Tibial nerve (tissue), 4 donors: ENCODE data around the gene POLR3C. TPM values are rescaled to one million over a fixed set of nuclear protein-coding genes. Genes with fewer than 3 reads are reported as not detected.
"Not testable (repeated sequence)": the region's sequence is repeated elsewhere in the genome, so short reads cannot be mapped to it uniquely, and the experiment has no call there.

Source experiments
- DNase-seq, 2 donors: peaks; one replicate each; pipeline ENCODE4 v3.0.0-alpha.2; 2019; ENCODE audit warnings: low spot score in 2 of 2
- H3K27ac ChIP-seq, 4 donors: fragments of 200-600 bp; sonication (generic) in 3 of 4; one replicate each; pipeline ENCODE4 v1.5.1; 2017 to 2019; ENCODE audit warnings: mild to moderate bottlenecking in 1 of 4
- H3K27me3 ChIP-seq, 2 donors: fragments of 200-600 bp; sonication (generic) in 1 of 2; one replicate each; pipeline versions ENCODE4 v1.5.1 to v1.6.0; 2017 to 2019
- H3K36me3 ChIP-seq, 3 donors: fragments of 200-600 bp; sonication (generic); one replicate each; pipeline ENCODE4 v1.5.1; 2018 to 2019
- H3K4me1 ChIP-seq, 4 donors: fragments of 200-600 bp; sonication (generic) in 3 of 4; one replicate each; pipeline ENCODE4 v1.5.1; 2017 to 2019
- H3K4me3 ChIP-seq, 4 donors: fragments of 200-600 bp; sonication (generic) in 3 of 4; one replicate each; pipeline ENCODE4 v1.5.1; 2017 to 2019; ENCODE audit warnings: mild to moderate bottlenecking in 1 of 4, moderate library complexity in 1 of 4
- H3K9me3 ChIP-seq, 4 donors: fragments of 200-600 bp; sonication (generic) in 3 of 4; one replicate each; pipeline ENCODE4 v1.5.1; 2017 to 2019
- EP300 ChIP-seq, 2 donors: sonication (generic); formaldehyde crosslinking; IDR thresholded peaks; one replicate each; pipeline ENCODE4 v1.6.1; 2017; ENCODE audit warnings: antibody characterized with exemption in 2 of 2, mild to moderate bottlenecking in 1 of 2
- POLR2A ChIP-seq, 2 donors: fragments of 450-650 bp; IDR thresholded peaks; one replicate each; pipeline ENCODE4 v1.6.1; 2017; ENCODE audit warnings: antibody characterized with exemption in 2 of 2, mild to moderate bottlenecking in 2 of 2, moderate library complexity in 2 of 2
- WGBS, 2 donors: methylation state at CpG; one replicate each; pipeline ENCODE4 v1.1.5; 2018; 5-methylcytosine and 5-hydroxymethylcytosine counted together
- total RNA-seq, 4 donors: library from RNA; depleted of rRNA; stranded (reverse); fragments of >200 nt; gene quantifications; one replicate each; pipeline ENCODE4 v1.1.0, GENCODE V29; 2016
- TF ChIP-seq, protein P1 (sequence below), 5 experiments: fragments of 200-600 bp in 3 of 5; fragments of 450-650 bp in 2 of 5; sonication (generic) in 3 of 5; IDR thresholded peaks; one replicate each; pipeline ENCODE4 v1.5.1; 2016 to 2019; ENCODE audit warnings: antibody characterized with exemption in 5 of 5, mild to moderate bottlenecking in 3 of 5, moderate library complexity in 2 of 5

The POLR3C gene
- total RNA-seq, 4 donors from 2014 or later: 25.9 to 39.6 (median 37.8) TPM

DNA sequence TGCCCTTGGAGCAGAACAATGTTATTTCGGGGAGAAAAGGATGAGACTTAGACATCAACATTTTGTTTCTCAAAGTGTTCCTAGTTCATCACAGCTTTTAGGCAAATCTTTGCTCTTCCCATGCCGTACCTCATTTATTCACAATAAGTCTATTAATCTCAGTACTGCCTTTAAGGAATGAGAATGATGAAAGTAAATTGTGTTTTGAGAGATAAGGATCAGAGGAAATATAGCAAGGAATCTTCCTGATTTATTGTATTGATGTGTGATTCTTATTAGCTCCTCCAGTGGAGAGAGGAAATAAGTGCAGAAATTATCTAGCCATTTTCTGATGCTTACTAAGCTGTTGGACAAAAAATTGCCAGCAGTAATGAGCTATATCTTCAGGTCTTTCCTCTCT, 2.0 kb downstream of the POLR3C start:
- H3K36me3 ChIP-seq: peaks cover 3 to 50% (median 5%) of the 10 kb centered on the region in 3 donors
- DNase-seq: no peak
- H3K9me3 ChIP-seq: no peaks in the 10 kb centered on the region
- H3K27me3 ChIP-seq: no peaks in the 10 kb centered on the region
- 89 to 91% methylated on average over 2 of the region's 2 CpGs for WGBS, 2 donors
- peaks cover 0 to 20% (median 7%) of the 10 kb centered on the region in 4 donors for H3K4me1 ChIP-seq
- no peak overlapping the region for H3K4me3 ChIP-seq
- H3K27ac ChIP-seq: no peak overlapping the region
- no peak for TF ChIP-seq POLR2A (IDR thresholded peaks at IDR 0.05)
- TF ChIP-seq, protein P1, sequence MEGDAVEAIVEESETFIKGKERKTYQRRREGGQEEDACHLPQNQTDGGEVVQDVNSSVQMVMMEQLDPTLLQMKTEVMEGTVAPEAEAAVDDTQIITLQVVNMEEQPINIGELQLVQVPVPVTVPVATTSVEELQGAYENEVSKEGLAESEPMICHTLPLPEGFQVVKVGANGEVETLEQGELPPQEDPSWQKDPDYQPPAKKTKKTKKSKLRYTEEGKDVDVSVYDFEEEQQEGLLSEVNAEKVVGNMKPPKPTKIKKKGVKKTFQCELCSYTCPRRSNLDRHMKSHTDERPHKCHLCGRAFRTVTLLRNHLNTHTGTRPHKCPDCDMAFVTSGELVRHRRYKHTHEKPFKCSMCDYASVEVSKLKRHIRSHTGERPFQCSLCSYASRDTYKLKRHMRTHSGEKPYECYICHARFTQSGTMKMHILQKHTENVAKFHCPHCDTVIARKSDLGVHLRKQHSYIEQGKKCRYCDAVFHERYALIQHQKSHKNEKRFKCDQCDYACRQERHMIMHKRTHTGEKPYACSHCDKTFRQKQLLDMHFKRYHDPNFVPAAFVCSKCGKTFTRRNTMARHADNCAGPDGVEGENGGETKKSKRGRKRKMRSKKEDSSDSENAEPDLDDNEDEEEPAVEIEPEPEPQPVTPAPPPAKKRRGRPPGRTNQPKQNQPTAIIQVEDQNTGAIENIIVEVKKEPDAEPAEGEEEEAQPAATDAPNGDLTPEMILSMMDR (IDR thresholded peaks at IDR 0.05): no peak
- no peak for TF ChIP-seq EP300 (IDR thresholded peaks at IDR 0.05)

DNA sequence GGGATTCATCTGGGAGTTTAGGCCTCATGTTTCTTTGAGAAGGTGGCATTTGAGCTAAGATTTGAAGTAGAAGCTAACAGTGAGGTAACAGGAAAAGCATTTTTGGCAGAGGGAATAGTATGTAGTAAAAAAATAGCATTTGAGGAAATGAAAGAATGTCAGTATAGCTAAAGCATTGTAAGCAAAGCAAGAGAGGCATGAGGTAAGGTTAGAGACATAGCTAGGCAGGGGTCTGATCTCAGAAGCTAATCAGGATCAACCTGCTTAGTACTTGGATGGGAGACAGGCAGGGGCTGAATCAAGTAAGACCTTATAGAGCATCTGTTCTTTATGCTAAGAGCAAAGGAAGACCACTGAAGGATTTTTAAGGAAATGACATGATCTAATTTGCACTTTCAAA, 4.0 kb downstream of the POLR3C start:
- peaks cover 5 to 70% (median 10%) of the 10 kb centered on the region in 3 donors for H3K36me3 ChIP-seq
- no peaks in the 10 kb centered on the region for H3K27me3 ChIP-seq

DNA sequence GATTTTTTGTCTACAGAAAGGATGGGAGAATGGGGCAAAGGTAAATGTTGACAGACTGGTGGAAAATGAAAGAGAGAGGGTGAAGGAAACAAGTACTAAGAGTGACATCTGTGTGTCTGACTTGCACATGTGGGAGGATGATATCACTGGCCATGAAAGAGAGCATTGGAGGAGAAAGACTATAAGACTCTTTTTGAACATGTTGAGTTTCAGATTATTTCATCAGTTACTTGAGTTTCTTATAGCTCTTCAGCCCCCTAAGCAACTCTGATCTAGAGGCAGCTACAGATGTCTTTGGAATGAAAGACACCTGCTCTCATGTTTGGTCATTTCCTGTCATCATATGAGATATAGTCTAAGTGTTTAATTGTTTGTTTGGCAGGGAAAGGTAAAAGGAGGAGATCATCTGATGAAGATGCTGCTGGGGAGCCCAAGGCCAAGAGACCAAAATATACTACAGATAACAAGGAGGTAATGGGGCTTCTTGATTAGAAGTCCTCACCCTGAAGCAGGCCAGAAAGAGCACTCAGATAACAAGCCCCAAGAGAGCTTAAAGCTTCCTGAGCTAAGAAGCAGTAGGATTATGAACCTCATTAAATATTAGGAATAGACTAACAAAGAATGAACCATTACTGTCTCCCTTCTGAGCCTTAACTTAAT, 4.5 kb downstream of the POLR3C start:
- no peak overlapping the region for H3K27ac ChIP-seq
- no peak overlapping the region for H3K4me3 ChIP-seq
- TF ChIP-seq, protein P1 (IDR thresholded peaks at IDR 0.05): no peak
- TF ChIP-seq POLR2A (IDR thresholded peaks at IDR 0.05): no peak
- TF ChIP-seq EP300 (IDR thresholded peaks at IDR 0.05): no peak
- peaks cover 10 to 75% (median 12%) of the 10 kb centered on the region in 3 donors for H3K36me3 ChIP-seq
- DNase-seq: no peak
- H3K9me3 ChIP-seq: no peaks in the 10 kb centered on the region
- H3K27me3 ChIP-seq: no peaks in the 10 kb centered on the region
- peaks cover 0 to 20% (median 7%) of the 10 kb centered on the region in 4 donors for H3K4me1 ChIP-seq

More for the DNA sequence above, 4.0 kb downstream of the POLR3C start:
- no peaks in the 10 kb centered on the region for H3K9me3 ChIP-seq
- H3K4me1 ChIP-seq: peaks cover 0 to 20% (median 7%) of the 10 kb centered on the region in 4 donors
- H3K27ac ChIP-seq: no peak overlapping the region
- TF ChIP-seq EP300 (IDR thresholded peaks at IDR 0.05): no peak
- TF ChIP-seq POLR2A (IDR thresholded peaks at IDR 0.05): no peak
- TF ChIP-seq, protein P1 (IDR thresholded peaks at IDR 0.05): no peak
- no peak for DNase-seq
- no peak overlapping the region for H3K4me3 ChIP-seq

DNA sequence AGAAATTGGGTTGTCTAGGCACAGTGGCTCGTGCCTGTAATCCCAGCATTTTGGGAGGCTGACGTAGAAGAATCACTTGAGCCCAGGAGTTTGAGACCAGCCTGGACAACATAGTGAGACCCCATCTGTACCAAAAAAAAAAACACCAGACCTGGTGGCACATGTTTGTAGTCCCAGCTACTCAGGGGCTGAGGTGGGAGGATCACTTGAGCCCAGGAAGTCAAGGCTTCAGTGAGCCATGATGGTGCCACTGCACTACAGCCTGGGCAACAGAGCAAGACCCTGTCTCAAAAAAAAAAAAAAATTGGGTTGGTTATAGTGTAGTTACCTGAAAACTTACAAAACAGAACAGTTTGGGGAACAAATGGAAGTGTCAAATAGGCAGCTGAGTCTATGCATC, 6.8 kb downstream of the POLR3C start:
- DNase-seq: not testable (repeated sequence)
- whole genome bisulfite sequencing, 2 donors: 95 to 98% methylated on average over 2 of the region's 2 CpGs

DNA sequence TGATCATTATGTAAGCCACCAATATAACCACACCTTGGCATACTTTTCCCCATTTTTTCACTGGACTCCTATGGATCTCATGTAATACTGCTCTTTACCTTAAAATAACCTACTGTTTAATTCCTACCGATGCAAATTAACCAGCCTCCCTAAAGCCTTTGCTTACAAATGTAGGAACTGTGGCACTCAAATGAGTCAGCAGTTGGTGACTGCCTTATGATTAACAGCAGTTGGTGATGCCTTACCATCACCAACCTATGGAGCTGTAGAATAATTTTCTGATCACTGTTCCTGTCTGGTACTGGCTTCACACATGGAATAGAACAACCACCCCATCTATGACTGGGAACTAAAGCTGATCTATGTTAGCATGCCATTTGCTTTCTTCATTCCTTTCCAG, 13.7 kb downstream of the POLR3C start:
- no peak for DNase-seq
- TF ChIP-seq EP300 (IDR thresholded peaks at IDR 0.05): no peak
- TF ChIP-seq, protein P1 (IDR thresholded peaks at IDR 0.05): no peak
- no peaks in the 10 kb centered on the region for H3K4me1 ChIP-seq
- H3K27ac ChIP-seq: no peak overlapping the region
- H3K4me3 ChIP-seq: no peak overlapping the region
- no peaks in the 10 kb centered on the region for H3K9me3 ChIP-seq
- H3K27me3 ChIP-seq: no peaks in the 10 kb centered on the region
- WGBS, 2 donors: 94 to 97% methylated on average over 1 of the region's 1 CpG
- peaks cover 5 to 100% (median 25%) of the 10 kb centered on the region in 3 donors for H3K36me3 ChIP-seq

More for the DNA sequence above, 6.8 kb downstream of the POLR3C start:
- H3K36me3 ChIP-seq: peaks cover 10 to 98% (median 12%) of the 10 kb centered on the region in 3 donors
- not testable (repeated sequence) for H3K27ac ChIP-seq, H3K4me3 ChIP-seq, H3K9me3 ChIP-seq, H3K4me1 ChIP-seq, H3K27me3 ChIP-seq
